MM.1S (cell line): ENCODE results near the gene CCDC195.

ENCODE experiments used
- DNase-seq: peaks from one replicate; pipeline ENCODE4 v3.0.0-alpha.2; 2015
- H2AFZ ChIP-seq: fragments of 300-600 bp; sonication (generic); 2 replicates; pipeline ENCODE4 v1.6.0; 2016; ENCODE audit warnings: antibody characterized with exemption, low read length
- H3F3A ChIP-seq: fragments of 300-600 bp; sonication (generic); 2 replicates; pipeline ENCODE4 v1.6.1; 2016; ENCODE audit warnings: mild to moderate bottlenecking, antibody characterized with exemption, low read length, moderate library complexity, mixed read lengths; ENCODE audit not compliant: insufficient read depth
- H3K27ac ChIP-seq: fragments of 300-600 bp; sonication (generic); 2 replicates; pipeline ENCODE4 v1.5.1; 2016; ENCODE audit warnings: mild to moderate bottlenecking, low read length
- H3K27me3 ChIP-seq: fragments of 300-600 bp; sonication (generic); replicated peaks from 2 replicates; pipeline ENCODE4 v1.6.0; 2016; ENCODE audit warnings: low read length; ENCODE audit not compliant: insufficient read depth
- H3K36me3 ChIP-seq: fragments of 300-600 bp; sonication (generic); replicated peaks from 2 replicates; pipeline ENCODE4 v1.6.1; 2016; ENCODE audit warnings: mild to moderate bottlenecking, low read length, mixed read lengths; ENCODE audit not compliant: insufficient read depth
- H3K4me1 ChIP-seq: fragments of 300-600 bp; sonication (generic); 2 replicates; pipeline ENCODE4 v1.6.1; 2016; ENCODE audit warnings: low read length, mixed read lengths
- H3K4me2 ChIP-seq: fragments of 300-600 bp; sonication (generic); 2 replicates; pipeline ENCODE4 v1.6.0; 2016; ENCODE audit warnings: low read depth, low read length
- H3K4me3 ChIP-seq: fragments of 300-600 bp; sonication (generic); 2 replicates; pipeline ENCODE4 v1.5.1; 2016; ENCODE audit warnings: low read length, mixed read lengths
- H3K79me2 ChIP-seq: fragments of 300-600 bp; sonication (generic); 2 replicates; pipeline ENCODE4 v1.6.1; 2016; ENCODE audit warnings: mixed run types, low read length, mixed read lengths
- H3K9ac ChIP-seq: fragments of 300-600 bp; sonication (generic); 2 replicates; pipeline ENCODE4 v1.6.1; 2016; ENCODE audit warnings: low read length, mixed read lengths
- H3K9me2 ChIP-seq: fragments of 300-600 bp; sonication (generic); replicated peaks from 2 replicates; pipeline ENCODE4 v1.6.1; 2016; ENCODE audit warnings: mild to moderate bottlenecking, low read length, mixed read lengths; ENCODE audit not compliant: insufficient read depth
- H3K9me3 ChIP-seq: fragments of 300-600 bp; sonication (generic); replicated peaks from 2 replicates; pipeline ENCODE4 v1.6.1; 2016; ENCODE audit warnings: mild to moderate bottlenecking, low read length, mixed read lengths; ENCODE audit not compliant: insufficient read depth
- H4K20me1 ChIP-seq: fragments of 300-600 bp; sonication (generic); 2 replicates; pipeline ENCODE4 v1.6.1; 2016; ENCODE audit warnings: mild to moderate bottlenecking, low read length, moderate library complexity, mixed read lengths; ENCODE audit not compliant: insufficient read depth
- EZH2 ChIP-seq: fragments of 300-600 bp; sonication (generic); optimal IDR thresholded peaks from 2 replicates; pipeline ENCODE3; 2017; ENCODE audit warnings: low read depth, mild to moderate bottlenecking, antibody characterized with exemption, low read length, mixed read lengths
- EZH2phosphoT487 ChIP-seq: fragments of 300-600 bp; sonication (generic); IDR thresholded peaks from 2 replicates; pipeline ENCODE4 v1.6.1; 2018; ENCODE audit warnings: antibody characterized with exemption, low read length
- TF ChIP-seq, protein P1 (sequence below): fragments of 300-600 bp; sonication (generic); IDR thresholded peaks from 2 replicates; pipeline ENCODE4 v1.5.1; 2016; ENCODE audit warnings: antibody characterized with exemption, low read length, mixed read lengths

The CCDC195 gene

DNA sequence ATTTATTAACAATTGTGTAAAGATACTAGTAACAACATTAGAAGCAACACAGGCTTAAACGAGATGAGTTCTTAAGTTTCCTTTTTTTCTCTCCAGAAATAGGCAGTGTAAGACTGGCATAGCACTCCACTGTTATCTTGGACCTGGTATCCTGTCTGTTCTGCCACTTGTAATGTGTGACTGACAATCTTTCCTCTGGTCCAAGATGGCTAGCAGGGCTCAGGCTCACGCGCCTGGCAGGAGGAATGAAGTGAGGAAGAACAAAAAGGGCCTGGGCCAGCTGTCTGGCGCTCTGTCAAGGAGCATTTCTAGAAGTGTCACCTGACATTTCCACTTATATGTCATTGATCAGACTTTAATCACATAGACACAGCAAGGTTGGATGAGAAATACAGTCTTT lies 31.6 kb upstream of the CCDC195 start:
- Histone ChIP-seq H3K36me3 (no peaks in the 10 kb centered on the region), H3K9me3 (no peaks in the 10 kb centered on the region), H3K27me3 (no peaks in the 10 kb centered on the region), H2AFZ (no peak overlapping the region), H3K4me2 (no peak overlapping the region), H3K27ac (no peak overlapping the region), H3F3A (no peaks in the 10 kb centered on the region), H3K9me2 (no peaks in the 10 kb centered on the region), H4K20me1 (no peaks in the 10 kb centered on the region), H3K9ac (no peak overlapping the region), H3K4me1 (no peaks in the 10 kb centered on the region), H3K79me2 (no peaks in the 10 kb centered on the region), H3K4me3 (no peak overlapping the region)
- no peak for DNase-seq
- TF ChIP-seq EZH2phosphoT487 = no peak
- TF ChIP-seq, protein P1, sequence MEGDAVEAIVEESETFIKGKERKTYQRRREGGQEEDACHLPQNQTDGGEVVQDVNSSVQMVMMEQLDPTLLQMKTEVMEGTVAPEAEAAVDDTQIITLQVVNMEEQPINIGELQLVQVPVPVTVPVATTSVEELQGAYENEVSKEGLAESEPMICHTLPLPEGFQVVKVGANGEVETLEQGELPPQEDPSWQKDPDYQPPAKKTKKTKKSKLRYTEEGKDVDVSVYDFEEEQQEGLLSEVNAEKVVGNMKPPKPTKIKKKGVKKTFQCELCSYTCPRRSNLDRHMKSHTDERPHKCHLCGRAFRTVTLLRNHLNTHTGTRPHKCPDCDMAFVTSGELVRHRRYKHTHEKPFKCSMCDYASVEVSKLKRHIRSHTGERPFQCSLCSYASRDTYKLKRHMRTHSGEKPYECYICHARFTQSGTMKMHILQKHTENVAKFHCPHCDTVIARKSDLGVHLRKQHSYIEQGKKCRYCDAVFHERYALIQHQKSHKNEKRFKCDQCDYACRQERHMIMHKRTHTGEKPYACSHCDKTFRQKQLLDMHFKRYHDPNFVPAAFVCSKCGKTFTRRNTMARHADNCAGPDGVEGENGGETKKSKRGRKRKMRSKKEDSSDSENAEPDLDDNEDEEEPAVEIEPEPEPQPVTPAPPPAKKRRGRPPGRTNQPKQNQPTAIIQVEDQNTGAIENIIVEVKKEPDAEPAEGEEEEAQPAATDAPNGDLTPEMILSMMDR = no peak
- TF ChIP-seq EZH2 = no peak

DNA sequence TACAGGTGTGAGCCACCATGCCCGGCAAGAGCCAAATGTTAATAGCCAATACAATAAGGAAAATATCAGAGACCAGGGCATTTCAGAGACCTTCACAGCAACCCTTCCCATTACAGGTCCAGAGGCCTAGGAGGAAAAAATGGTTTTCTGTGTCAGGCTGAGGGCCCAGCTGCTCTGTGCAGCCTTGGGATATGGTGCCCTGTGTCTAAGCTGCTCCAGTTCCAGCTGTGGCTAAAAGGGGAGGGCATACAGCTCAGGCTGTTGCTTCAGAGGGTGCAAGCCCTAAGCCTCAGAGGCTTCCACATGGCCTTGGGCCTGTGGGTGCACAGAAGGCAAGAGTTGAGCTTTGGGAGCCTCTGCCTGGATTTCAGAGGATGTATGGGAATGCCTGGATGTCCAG lies 20.1 kb upstream of the CCDC195 start:
- Histone ChIP-seq H3K9me3 (no peaks in the 10 kb centered on the region), H4K20me1 (no peaks in the 10 kb centered on the region), H3F3A (no peaks in the 10 kb centered on the region), H3K9ac (no peak overlapping the region), H3K4me1 (no peaks in the 10 kb centered on the region), H3K36me3 (no peaks in the 10 kb centered on the region), H3K79me2 (no peaks in the 10 kb centered on the region), H2AFZ (no peak overlapping the region), H3K27me3 (no peaks in the 10 kb centered on the region), H3K4me3 (no peak overlapping the region), H3K27ac (no peak overlapping the region), H3K4me2 (no peak overlapping the region), H3K9me2 (no peaks in the 10 kb centered on the region)
- no peak for DNase-seq
- TF ChIP-seq EZH2 (no peak), EZH2phosphoT487 (no peak)
- TF ChIP-seq, protein P1 = no peak

DNA sequence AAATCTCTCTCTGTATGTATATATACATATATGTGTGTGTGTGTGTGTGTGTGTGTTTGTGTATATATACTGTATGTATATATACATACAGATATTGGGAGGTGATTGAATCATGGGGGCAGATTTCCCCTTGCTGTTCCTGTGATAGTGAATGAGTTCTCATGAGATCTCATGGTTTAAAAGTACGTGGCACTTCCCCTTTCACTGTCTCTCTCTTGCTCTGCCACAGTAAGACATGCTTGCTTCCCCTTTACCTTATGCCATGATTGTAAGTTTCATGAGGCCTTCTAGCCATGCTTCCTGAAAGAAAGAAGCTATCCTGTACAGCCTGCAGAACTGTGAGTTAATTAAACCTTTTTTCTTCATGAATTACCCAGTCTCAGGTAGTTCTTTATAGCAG lies 18.8 kb upstream of the CCDC195 start:
- Histone ChIP-seq H3K4me2 (no peak overlapping the region), H3K9ac (no peak overlapping the region), H4K20me1 (no peaks in the 10 kb centered on the region), H3K27me3 (no peaks in the 10 kb centered on the region), H3K79me2 (no peaks in the 10 kb centered on the region), H3K4me3 (no peak overlapping the region), H3F3A (no peaks in the 10 kb centered on the region), H3K4me1 (no peaks in the 10 kb centered on the region), H3K27ac (no peak overlapping the region), H2AFZ (no peak overlapping the region), H3K36me3 (no peaks in the 10 kb centered on the region), H3K9me3 (no peaks in the 10 kb centered on the region), H3K9me2 (no peaks in the 10 kb centered on the region)
- no peak for DNase-seq
- no peak for TF ChIP-seq EZH2
- TF ChIP-seq, protein P1 = no peak
- no peak for TF ChIP-seq EZH2phosphoT487
